HepG2 (cell line): ENCODE measurements around the gene OSCP1. TPM values are rescaled to one million over a fixed set of nuclear protein-coding genes. Genes with fewer than 3 reads are reported as not detected.
A peak's percentile ranks its signal among the peaks of the same experiment; 100 is the strongest.

Source experiments
- AGO2 ChIP-seq: fragments of 200-400 bp; formaldehyde crosslinking; optimal IDR thresholded peaks from 2 replicates; pipeline ENCODE3; 2017; ENCODE audit warnings: mild to moderate bottlenecking, low read depth, low read length, moderate library complexity
- AHR ChIP-seq: IDR thresholded peaks from 2 replicates; pipeline ENCODE4 v1.6.1; 2018; ENCODE audit warnings: missing genetic modification reagents, missing compliant biosample characterization
- ATF1 ChIP-seq: IDR thresholded peaks from 2 replicates; pipeline ENCODE4 v1.6.1; 2016; ENCODE audit warnings: mild to moderate bottlenecking, control low read depth
- ELF1 ChIP-seq: sonication (generic); formaldehyde crosslinking; IDR thresholded peaks from 2 replicates; pipeline ENCODE4 v1.4.0; 2020; ENCODE audit warnings: missing genetic modification reagents
- GABPB1 ChIP-seq: IDR thresholded peaks from 2 replicates; pipeline ENCODE4 v1.6.1; 2016; ENCODE audit warnings: mild to moderate bottlenecking, missing genetic modification reagents, moderate library complexity, missing compliant biosample characterization
- KMT2B ChIP-seq: IDR thresholded peaks from 2 replicates; pipeline ENCODE4 v1.6.1; 2016; ENCODE audit warnings: missing genetic modification reagents, missing compliant biosample characterization
- MAZ ChIP-seq, 2 experiments: sonication (generic) in 1 of 2; formaldehyde crosslinking in 1 of 2; IDR thresholded peaks; 2 replicates each; pipeline versions ENCODE4 v1.5.0 to v1.6.1; 2012 to 2020; ENCODE audit warnings: low read depth in 2 of 2, mild to moderate bottlenecking in 2 of 2, borderline replicate concordance in 1 of 2, improper control_type of control experiment in 1 of 2, low read length in 1 of 2, missing genetic modification reagents in 1 of 2, moderate library complexity in 1 of 2
- MIER2 ChIP-seq: IDR thresholded peaks from 2 replicates; pipeline ENCODE4 v1.6.1; 2016; ENCODE audit warnings: missing biosample characterization, missing genetic modification reagents
- NBN ChIP-seq: fragments of 450-650 bp; conservative IDR thresholded peaks from 2 replicates; pipeline ENCODE4 v1.6.1; 2017
- NFKB2 ChIP-seq: sonication (generic); formaldehyde crosslinking; IDR thresholded peaks from 2 replicates; pipeline ENCODE4 v1.4.0; 2020; ENCODE audit warnings: missing genetic modification reagents, borderline replicate concordance
- SNAPC2 ChIP-seq: sonication (generic); formaldehyde crosslinking; IDR thresholded peaks from 2 replicates; pipeline ENCODE4 v1.8.1; 2022; ENCODE audit warnings: mild to moderate bottlenecking, missing genetic modification reagents
- SP1 ChIP-seq, 2 experiments: fragments of 450-650 bp in 1 of 2; sonication (generic) in 1 of 2; formaldehyde crosslinking in 1 of 2; IDR thresholded peaks; 2 replicates each; pipeline versions ENCODE4 v1.4.0 to v1.6.1; 2016 to 2020; ENCODE audit warnings: missing genetic modification reagents in 1 of 2
- ZBTB20 ChIP-seq: sonication (generic); formaldehyde crosslinking; IDR thresholded peaks from 2 replicates; pipeline ENCODE4 v1.8.1; 2023; ENCODE audit warnings: missing genetic modification reagents, low read depth, mild to moderate bottlenecking, borderline replicate concordance
- ZNF510 ChIP-seq: sonication (generic); formaldehyde crosslinking; IDR thresholded peaks from 2 replicates; pipeline ENCODE4 v1.4.0; 2020; ENCODE audit warnings: low read depth, mild to moderate bottlenecking, missing genetic modification reagents
- polyA plus RNA-seq, 8 experiments: library from polyadenylated mRNA; depleted of rRNA in 3 of 8; stranded (reverse) in 7 of 8; unstranded in 1 of 8; fragments of >200 nt; fragmentation: Illumina TruSeq in 4 of 8; extraction: Trizol in 4 of 8; gene quantifications; 2 replicates each; pipeline versions ENCODE4 v1.2.1 to v1.2.3, GENCODE V29; 2011 to 2016; ENCODE audit warnings: low read depth in 4 of 8, missing spikeins in 1 of 8, mixed read lengths in 1 of 8; ENCODE audit not compliant: insufficient read depth in 1 of 8
- total RNA-seq, 5 experiments: library from RNA; depleted of rRNA; stranded (reverse); fragments of >200 nt; fragmentation: Illumina TruSeq; extraction: Trizol; gene quantifications; 2 replicates each; pipeline ENCODE4 v1.2.3, GENCODE V29; 2016; ENCODE audit warnings: low read depth in 1 of 5
- TF ChIP-seq, protein P1 (sequence below): sonication (generic); formaldehyde crosslinking; IDR thresholded peaks from 2 replicates; pipeline ENCODE4 v1.9.0; 2021; ENCODE audit warnings: missing genetic modification reagents, mild to moderate bottlenecking, borderline replicate concordance
- TF ChIP-seq, protein P2 (sequence below): sonication (generic); formaldehyde crosslinking; IDR thresholded peaks from 2 replicates; pipeline ENCODE4 v1.5.0; 2020; ENCODE audit warnings: mild to moderate bottlenecking, missing genetic modification reagents
- TF ChIP-seq, protein P3 (sequence below): sonication (generic); formaldehyde crosslinking; IDR thresholded peaks from 2 replicates; pipeline ENCODE4 v1.4.0; 2020; ENCODE audit warnings: missing genetic modification reagents, low read depth, mild to moderate bottlenecking, borderline replicate concordance
- TF ChIP-seq, protein P4 (sequence below): sonication (generic); formaldehyde crosslinking; IDR thresholded peaks from 2 replicates; pipeline ENCODE4 v1.4.0; 2020; ENCODE audit warnings: mild to moderate bottlenecking, missing genetic modification reagents, borderline replicate concordance
- TF ChIP-seq, protein P5 (sequence below): conservative IDR thresholded peaks from 2 replicates; pipeline ENCODE4 v1.6.1; 2018; ENCODE audit warnings: missing genetic modification reagents

OSCP1 gene
- total and polyA plus RNA-seq, 2 of the 13 experiments (the other 11 are each of a cell fraction or from before 2014, with no cell fraction given): 0.60 to 0.84 TPM

DNA sequence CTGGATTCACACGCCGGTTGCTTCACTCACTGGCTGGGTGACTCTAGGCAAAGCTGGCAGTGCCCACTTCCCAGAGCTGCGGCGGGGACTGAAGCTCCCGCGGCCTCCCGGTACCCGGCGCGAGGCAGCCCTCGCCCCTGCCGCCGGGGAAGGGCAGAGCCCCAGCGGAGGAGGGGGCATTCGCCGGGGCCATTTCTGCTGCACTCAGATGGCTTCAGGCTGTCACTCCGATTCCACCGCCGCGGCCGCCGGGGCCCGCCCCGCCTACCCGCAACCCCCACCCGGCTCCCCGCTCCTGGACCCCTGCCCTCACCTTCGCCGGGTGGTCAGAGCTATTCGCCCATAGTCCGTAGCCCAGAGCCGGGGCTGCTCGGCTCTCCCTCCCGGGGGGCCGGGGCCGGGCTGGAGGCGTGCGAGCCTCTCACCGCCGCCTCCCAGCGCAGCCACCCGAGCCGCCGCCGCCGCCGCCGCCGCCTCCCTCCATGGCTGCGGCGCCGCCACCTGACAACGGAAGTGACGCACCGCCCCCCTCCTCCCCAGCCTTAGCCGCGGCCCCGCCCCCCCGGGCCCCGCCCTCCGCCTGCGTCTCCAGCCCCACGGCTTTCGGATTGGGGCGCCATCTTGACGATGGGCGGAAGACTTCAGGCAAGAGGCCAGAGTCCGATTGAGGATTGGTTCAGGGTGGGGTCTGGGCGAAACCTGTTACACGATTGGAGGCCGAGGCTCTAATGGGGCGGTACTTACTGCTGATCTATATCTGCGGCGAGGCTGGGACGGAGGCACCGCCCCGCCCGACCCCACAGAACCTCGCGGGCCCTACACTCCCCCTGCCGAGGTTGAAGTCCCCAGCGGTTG, 64.6 kb downstream of the OSCP1 start, which contains the start of gene STK40 (continued):
- TF ChIP-seq ZNF510 (CRISPR knock-in tag) (no peak), MIER2 (CRISPR knock-in tag) (no peak), SP1 (IDR thresholded peaks at IDR 0.05) (no peak), SP1 (CRISPR knock-in tag; IDR thresholded peaks at IDR 0.05) (peak; percentile 91), SNAPC2 (CRISPR knock-in tag) (no peak), GABPB1 (CRISPR knock-in tag) (peak; percentile 90), AGO2 (peak; percentile 70), NFKB2 (no peak), NBN (no peak), AHR (CRISPR knock-in tag) (no peak), ZBTB20 (CRISPR knock-in tag) (0 out of 2 replicates have a peak, but pooled peaks have one; percentile 48), ATF1 (peak; percentile 71), MAZ (IDR thresholded peaks at IDR 0.05; ENCODE audit: borderline replicate concordance, low read depth, low read length) (peak; percentile 38; the same call in 1 of the 2 replicates), MAZ (CRISPR knock-in tag; IDR thresholded peaks at IDR 0.05; ENCODE audit: low read depth) (no peak), ELF1 (CRISPR knock-in tag) (peak; percentile 87), KMT2B (CRISPR knock-in tag) (no peak; the same call in 1 of the 2 replicates)
- TF ChIP-seq, protein P1, sequence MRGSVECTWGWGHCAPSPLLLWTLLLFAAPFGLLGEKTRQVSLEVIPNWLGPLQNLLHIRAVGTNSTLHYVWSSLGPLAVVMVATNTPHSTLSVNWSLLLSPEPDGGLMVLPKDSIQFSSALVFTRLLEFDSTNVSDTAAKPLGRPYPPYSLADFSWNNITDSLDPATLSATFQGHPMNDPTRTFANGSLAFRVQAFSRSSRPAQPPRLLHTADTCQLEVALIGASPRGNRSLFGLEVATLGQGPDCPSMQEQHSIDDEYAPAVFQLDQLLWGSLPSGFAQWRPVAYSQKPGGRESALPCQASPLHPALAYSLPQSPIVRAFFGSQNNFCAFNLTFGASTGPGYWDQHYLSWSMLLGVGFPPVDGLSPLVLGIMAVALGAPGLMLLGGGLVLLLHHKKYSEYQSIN (CRISPR knock-in tag): no peak
- TF ChIP-seq, protein P2, sequence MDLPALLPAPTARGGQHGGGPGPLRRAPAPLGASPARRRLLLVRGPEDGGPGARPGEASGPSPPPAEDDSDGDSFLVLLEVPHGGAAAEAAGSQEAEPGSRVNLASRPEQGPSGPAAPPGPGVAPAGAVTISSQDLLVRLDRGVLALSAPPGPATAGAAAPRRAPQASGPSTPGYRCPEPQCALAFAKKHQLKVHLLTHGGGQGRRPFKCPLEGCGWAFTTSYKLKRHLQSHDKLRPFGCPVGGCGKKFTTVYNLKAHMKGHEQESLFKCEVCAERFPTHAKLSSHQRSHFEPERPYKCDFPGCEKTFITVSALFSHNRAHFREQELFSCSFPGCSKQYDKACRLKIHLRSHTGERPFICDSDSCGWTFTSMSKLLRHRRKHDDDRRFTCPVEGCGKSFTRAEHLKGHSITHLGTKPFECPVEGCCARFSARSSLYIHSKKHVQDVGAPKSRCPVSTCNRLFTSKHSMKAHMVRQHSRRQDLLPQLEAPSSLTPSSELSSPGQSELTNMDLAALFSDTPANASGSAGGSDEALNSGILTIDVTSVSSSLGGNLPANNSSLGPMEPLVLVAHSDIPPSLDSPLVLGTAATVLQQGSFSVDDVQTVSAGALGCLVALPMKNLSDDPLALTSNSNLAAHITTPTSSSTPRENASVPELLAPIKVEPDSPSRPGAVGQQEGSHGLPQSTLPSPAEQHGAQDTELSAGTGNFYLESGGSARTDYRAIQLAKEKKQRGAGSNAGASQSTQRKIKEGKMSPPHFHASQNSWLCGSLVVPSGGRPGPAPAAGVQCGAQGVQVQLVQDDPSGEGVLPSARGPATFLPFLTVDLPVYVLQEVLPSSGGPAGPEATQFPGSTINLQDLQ (CRISPR knock-in tag): no peak
- TF ChIP-seq, protein P3, sequence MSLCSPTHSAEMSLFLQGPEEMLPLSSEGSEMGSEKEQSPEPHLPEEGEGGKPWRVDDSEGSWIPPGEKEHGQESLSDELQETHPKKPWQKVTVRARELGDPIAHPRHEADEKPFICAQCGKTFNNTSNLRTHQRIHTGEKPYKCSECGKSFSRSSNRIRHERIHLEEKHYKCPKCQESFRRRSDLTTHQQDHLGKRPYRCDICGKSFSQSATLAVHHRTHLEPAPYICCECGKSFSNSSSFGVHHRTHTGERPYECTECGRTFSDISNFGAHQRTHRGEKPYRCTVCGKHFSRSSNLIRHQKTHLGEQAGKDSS (CRISPR knock-in tag): no peak; the same call in 1 of the 2 replicates
- TF ChIP-seq, protein P4, sequence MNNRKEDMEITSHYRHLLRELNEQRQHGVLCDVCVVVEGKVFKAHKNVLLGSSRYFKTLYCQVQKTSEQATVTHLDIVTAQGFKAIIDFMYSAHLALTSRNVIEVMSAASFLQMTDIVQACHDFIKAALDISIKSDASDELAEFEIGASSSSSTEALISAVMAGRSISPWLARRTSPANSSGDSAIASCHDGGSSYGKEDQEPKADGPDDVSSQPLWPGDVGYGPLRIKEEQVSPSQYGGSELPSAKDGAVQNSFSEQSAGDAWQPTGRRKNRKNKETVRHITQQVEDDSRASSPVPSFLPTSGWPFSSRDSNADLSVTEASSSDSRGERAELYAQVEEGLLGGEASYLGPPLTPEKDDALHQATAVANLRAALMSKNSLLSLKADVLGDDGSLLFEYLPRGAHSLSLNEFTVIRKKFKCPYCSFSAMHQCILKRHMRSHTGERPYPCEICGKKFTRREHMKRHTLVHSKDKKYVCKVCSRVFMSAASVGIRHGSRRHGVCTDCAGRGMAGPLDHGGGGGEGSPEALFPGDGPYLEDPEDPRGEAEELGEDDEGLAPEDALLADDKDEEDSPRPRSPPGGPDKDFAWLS (CRISPR knock-in tag): 0 out of 2 replicates have a peak, but pooled peaks have one; percentile 14
- TF ChIP-seq, protein P5, sequence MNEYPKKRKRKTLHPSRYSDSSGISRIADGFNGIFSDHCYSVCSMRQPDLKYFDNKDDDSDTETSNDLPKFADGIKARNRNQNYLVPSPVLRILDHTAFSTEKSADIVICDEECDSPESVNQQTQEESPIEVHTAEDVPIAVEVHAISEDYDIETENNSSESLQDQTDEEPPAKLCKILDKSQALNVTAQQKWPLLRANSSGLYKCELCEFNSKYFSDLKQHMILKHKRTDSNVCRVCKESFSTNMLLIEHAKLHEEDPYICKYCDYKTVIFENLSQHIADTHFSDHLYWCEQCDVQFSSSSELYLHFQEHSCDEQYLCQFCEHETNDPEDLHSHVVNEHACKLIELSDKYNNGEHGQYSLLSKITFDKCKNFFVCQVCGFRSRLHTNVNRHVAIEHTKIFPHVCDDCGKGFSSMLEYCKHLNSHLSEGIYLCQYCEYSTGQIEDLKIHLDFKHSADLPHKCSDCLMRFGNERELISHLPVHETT (CRISPR knock-in tag): no peak
